MG63 (cell line): ENCODE data around the gene INTS13. TPM values are rescaled to one million over a fixed set of nuclear protein-coding genes. Genes with fewer than 3 reads are reported as not detected.
"Not testable (repeated sequence)": the region's sequence is repeated elsewhere in the genome, so short reads cannot be mapped to it uniquely, and the experiment has no call there.

Experiments used
- DNase-seq: peaks from one replicate; pipeline ENCODE4 v3.0.0-alpha.2; 2020
- H3K27me3 ChIP-seq: fragments of 250-450 bp; sonication (Bioruptor Pico); 2 replicates; pipeline ENCODE4 v1.5.1; 2020; ENCODE audit warnings: mild to moderate bottlenecking, moderate library complexity
- H3K36me3 ChIP-seq: fragments of 250-450 bp; sonication (Bioruptor Pico); 2 replicates; pipeline ENCODE4 v1.5.1; 2020; ENCODE audit warnings: mild to moderate bottlenecking, moderate library complexity
- H3K4me3 ChIP-seq: fragments of 250-450 bp; sonication (Bioruptor Pico); 2 replicates; pipeline ENCODE4 v1.5.1; 2020; ENCODE audit warnings: mild to moderate bottlenecking, moderate library complexity
- H3K9me3 ChIP-seq: fragments of 250-450 bp; sonication (Bioruptor Pico); 2 replicates; pipeline ENCODE4 v1.5.1; 2020; ENCODE audit warnings: mild to moderate bottlenecking, moderate library complexity
- total RNA-seq: library from RNA; depleted of rRNA; stranded (reverse); fragments of >200 nt; shearing (Covaris generic); gene quantifications from 2 replicates; pipeline ENCODE4 v1.2.3, GENCODE V29; 2014; ENCODE audit warnings: low replicate concordance

INTS13 gene
- total RNA-seq, 1 experiment from 2014 or later, result 87.1 TPM

DNA sequence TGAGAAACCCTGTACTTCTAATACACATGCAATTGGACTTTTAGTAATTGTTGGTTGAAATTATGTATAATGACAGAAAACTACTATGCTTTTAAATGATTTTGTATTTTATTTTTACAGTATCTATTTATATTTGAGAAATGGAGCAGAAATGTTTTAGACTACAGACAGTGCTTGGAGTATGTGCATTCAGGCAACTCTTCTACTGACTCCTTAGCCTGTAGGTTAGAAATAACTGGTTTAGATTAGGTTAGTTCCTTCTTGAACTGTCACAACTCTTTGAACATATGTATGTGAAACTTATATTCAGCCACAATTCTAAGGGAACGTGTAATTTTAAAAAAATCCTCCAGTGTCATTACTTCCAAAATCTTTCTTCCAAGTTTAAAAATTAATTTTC, 2.2 kb upstream of the INTS13 start:
- no peaks in the 10 kb centered on the region for H3K27me3 ChIP-seq
- no peak for DNase-seq
- H3K4me3 ChIP-seq, result peak overlapping the region; percentile 91
- H3K36me3 ChIP-seq, result peaks cover 12% of the 10 kb centered on the region; the same call in 1 of the 2 replicates
- H3K9me3 ChIP-seq, result peaks cover 17% of the 10 kb centered on the region; the same call in 1 of the 2 replicates

DNA sequence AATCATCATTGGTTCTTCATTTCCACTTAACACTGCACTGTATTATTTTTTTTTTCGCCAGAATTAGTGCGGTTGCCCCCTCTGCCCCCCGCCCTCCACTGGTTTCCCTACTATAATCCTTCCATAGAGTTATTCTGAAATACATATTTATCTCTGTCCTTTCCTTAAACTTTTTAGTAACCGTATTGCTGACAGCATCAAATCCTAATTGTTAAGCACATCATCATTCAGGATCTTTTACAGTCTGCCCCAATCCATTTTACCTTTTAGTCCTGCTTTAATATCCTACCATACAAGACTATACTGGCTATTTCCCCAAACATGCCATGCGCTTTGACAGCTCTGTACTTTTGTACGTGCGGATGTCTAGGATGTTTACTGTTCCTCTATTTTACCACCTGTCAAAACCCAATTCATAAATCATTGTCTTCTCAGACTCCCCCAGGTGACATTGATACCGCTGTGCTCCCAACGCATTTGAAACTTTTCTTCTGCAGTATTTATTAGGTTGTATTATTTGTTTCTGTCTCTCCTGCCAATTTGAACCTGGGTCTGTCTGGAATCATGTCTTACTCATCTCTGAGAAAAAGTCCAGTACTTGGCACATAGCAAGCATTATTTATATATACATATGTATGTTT, 1.5 kb upstream of the INTS13 start:
- Histone ChIP-seq H3K36me3 (peaks cover 16% of the 10 kb centered on the region), H3K27me3 (no peaks in the 10 kb centered on the region), H3K4me3 (peak overlapping the region; percentile 91), H3K9me3 (peaks cover 10% of the 10 kb centered on the region; the same call in 1 of the 2 replicates)
- no peak for DNase-seq

DNA sequence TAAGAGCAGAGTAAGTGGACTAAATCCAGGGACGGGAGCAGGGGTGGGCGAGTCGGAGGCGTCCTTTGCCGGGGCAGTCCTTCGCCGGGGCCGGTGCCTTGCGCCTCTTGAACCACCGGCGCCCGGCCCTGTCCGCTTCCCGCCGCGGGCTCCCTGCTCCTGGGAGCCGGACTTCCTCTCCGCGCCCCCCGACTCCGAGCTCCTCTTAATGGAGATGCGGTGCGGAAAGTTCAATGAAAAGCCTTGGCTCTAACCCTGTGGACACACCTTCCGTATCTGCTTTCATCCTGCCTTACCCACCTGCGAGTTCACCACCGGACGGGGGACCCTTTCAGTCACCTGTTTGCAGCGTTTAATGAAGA, 901 bp upstream of the INTS13 start:
- no peaks in the 10 kb centered on the region for H3K27me3 ChIP-seq
- no peak for DNase-seq
- peaks cover 4% of the 10 kb centered on the region; the same call in 1 of the 2 replicates for H3K9me3 ChIP-seq
- peaks cover 15% of the 10 kb centered on the region for H3K36me3 ChIP-seq
- H3K4me3 ChIP-seq, result peak overlapping the region; percentile 91

DNA sequence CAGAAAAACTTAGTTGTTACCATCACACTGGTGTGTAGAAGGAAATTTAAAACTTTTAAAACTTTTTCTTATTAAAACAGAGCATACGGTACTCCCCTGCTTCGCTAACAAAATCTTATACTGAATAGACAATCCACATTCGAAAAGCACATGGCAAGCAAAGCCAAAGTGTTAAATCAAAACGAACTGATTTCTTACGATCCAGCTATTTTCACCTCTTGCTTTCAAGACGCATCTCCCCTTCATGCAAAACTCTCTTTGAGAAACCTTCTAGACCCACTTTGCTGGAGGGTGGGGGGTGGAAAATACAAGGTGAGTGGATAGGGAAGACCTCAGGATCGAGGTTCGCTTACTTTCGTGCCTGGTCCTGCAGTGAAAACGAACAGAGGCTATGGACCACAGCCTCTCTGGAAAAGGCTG, 328 bp downstream of the INTS13 start:
- DNase-seq, result no peak
- peak overlapping the region; percentile 91 for H3K4me3 ChIP-seq

DNA sequence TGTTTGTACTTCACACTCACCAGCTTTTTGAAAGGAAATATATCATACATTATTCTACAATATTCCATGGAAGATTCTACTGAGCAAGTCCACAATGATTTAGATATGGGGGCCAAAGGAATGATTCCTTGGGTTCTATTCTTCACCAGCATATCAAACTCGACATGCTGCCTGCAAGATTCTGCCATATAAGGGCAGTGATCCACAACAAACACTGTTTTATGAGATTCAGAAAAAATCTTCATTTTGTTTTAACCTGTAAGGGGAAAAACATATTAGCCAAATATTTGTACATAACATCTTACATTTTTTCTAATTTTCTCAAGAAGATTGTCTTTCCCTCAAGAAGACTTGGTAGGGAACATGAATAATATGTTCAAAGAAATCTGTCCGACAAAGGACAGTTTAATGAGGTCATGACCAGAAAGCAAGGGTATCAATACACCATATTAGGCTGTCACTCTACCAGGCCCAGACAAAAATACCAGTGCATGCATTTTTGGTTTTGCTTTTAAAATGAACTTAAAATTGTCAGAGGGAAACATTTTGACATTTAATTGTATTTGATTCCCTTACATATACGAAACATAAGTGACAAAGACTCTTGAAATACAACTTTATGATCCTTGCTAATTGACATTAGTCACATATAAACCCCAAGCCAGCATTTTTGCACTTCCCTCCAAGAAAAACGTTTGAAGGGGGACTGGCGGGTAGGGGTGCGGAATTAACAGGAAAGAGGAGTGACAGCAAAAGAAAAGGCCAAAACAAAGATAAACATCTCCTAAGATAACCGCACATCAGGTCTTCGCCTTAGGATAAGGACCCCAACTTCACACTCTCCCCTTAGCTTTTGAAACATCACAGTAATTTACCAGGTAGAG, 980 bp downstream of the INTS13 start:
- DNase-seq, result peak; percentile 14
- Histone ChIP-seq H3K27me3 (no peaks in the 10 kb centered on the region), H3K36me3 (peaks cover 27% of the 10 kb centered on the region), H3K9me3 (no peaks in the 10 kb centered on the region), H3K4me3 (peak overlapping the region; percentile 91)

More for the DNA sequence above, 328 bp downstream of the INTS13 start:
- H3K27me3 ChIP-seq, result no peaks in the 10 kb centered on the region
- peaks cover 24% of the 10 kb centered on the region for H3K36me3 ChIP-seq
- no peaks in the 10 kb centered on the region for H3K9me3 ChIP-seq

DNA sequence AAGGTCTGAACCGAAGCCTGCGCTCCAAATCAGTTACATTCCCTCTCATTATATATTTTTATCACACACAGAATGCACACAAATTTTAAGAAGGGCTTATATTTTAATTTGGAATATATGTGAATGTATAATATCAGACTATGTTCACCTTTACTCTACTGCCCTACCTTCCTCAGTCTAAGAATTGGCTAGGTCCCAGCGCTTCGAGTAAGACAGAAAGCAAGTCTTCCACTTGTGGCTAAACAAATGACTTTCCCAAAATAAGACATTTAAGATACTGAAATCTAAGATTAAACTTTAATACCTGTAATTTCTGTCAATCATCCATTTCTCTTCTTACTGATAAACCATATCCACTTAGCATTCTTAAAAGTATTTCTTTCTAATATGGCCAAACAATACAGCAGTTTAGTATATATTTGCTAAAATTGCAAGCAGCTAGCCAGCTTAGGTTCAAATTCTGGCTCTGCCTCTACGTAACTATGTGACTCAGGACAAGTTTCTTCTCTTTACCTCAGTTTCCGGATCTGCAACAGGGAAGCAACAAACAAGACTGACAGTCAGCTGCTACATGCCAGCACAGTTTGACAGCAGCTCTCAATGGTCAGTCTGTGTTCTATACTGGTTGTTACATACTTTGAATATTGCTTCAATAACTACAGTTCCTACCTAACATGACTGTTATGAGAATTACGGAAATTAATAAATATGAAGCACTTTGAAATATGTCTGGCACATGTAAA, 2.0 kb downstream of the INTS13 start:
- H3K27me3 ChIP-seq, result no peaks in the 10 kb centered on the region
- no peak for DNase-seq
- H3K4me3 ChIP-seq, result peak overlapping the region; percentile 91
- H3K9me3 ChIP-seq, result no peaks in the 10 kb centered on the region
- H3K36me3 ChIP-seq, result peaks cover 30% of the 10 kb centered on the region

DNA sequence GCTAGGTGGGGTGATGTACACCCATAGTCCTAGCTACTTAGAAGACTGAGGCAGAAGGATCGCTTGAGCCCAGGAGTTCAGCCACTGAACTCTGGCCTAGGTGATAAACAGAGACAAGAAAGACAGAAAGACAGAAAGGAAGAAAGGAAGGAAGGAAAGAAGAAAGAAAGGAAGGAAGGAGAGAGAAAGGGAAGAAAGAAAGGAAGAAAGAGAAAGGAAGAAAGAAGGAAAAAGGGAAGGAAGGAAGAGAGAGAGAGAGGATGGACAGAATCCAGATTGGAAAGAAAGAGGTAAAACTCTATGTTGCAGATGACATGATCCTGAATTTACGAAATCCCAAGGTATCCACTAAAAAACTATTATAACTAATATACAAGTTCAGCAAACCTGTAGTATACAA, 8.2 kb downstream of the INTS13 start:
- no peak for DNase-seq
- Histone ChIP-seq H3K9me3 (no peaks in the 10 kb centered on the region), H3K4me3 (no peak overlapping the region), H3K36me3 (peaks cover 67% of the 10 kb centered on the region), H3K27me3 (no peaks in the 10 kb centered on the region)

DNA sequence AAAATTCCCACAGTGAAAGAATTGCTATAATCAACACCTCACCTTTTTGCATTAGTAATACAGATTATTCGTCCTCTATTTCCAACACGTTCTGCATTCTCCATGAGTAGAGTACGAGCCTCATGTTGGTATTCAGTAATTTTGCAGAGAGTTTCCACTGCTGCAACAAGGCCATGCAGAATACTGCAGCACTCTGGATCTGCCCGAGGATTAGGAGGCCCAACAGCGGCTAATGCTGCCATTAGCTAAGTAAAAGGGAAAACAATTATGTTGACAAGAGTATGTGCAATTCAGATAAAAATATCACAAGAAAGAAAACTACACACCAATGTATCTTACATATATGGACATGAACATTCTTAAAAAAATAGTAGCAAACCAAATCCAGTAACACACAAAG, 9.1 kb downstream of the INTS13 start:
- Histone ChIP-seq H3K9me3 (no peaks in the 10 kb centered on the region), H3K4me3 (no peak overlapping the region), H3K27me3 (no peaks in the 10 kb centered on the region), H3K36me3 (peaks cover 71% of the 10 kb centered on the region)
- DNase-seq, result no peak

DNA sequence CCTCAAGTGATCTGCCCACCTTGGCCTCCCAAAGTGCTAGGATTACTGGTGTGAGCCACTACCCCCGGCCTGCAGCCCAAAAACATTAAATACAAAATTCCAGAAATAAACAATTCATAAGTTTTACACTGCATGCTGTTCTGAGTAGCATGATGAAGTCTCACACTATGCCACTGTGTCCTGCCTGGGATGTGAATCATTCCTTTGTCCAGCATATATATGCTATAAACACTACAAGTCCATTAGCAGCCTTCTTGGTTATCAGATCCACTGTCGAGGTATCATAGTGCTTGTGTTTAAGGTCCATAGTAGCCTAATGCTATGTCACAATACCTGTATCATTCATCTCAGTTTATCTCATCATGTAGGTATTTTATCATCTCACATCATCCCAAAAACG, 15.9 kb downstream of the INTS13 start:
- DNase-seq, result no peak
- Histone ChIP-seq H3K4me3 (no peak overlapping the region), H3K9me3 (no peaks in the 10 kb centered on the region), H3K36me3 (peaks cover 44% of the 10 kb centered on the region), H3K27me3 (no peaks in the 10 kb centered on the region)

DNA sequence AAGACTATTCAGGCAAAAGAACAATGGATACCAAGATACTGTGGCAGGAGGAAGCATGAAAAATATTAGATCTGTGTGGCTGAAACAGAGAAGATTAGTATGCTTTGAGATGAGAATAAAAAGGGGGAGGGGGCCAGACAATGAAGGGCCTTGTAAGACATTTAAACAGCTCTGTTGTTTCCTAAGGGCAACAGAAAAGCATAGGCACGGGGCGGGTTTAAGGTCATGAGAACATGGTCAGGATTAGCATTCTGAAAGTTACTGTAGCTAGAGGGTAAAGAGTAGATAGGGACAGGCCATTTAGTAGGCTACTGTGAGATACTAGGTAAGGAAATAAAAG, 18.6 kb downstream of the INTS13 start:
- no peak overlapping the region for H3K4me3 ChIP-seq
- H3K36me3 ChIP-seq, result peaks cover 47% of the 10 kb centered on the region
- no peaks in the 10 kb centered on the region for H3K27me3 ChIP-seq
- no peaks in the 10 kb centered on the region for H3K9me3 ChIP-seq
- DNase-seq, result no peak

DNA sequence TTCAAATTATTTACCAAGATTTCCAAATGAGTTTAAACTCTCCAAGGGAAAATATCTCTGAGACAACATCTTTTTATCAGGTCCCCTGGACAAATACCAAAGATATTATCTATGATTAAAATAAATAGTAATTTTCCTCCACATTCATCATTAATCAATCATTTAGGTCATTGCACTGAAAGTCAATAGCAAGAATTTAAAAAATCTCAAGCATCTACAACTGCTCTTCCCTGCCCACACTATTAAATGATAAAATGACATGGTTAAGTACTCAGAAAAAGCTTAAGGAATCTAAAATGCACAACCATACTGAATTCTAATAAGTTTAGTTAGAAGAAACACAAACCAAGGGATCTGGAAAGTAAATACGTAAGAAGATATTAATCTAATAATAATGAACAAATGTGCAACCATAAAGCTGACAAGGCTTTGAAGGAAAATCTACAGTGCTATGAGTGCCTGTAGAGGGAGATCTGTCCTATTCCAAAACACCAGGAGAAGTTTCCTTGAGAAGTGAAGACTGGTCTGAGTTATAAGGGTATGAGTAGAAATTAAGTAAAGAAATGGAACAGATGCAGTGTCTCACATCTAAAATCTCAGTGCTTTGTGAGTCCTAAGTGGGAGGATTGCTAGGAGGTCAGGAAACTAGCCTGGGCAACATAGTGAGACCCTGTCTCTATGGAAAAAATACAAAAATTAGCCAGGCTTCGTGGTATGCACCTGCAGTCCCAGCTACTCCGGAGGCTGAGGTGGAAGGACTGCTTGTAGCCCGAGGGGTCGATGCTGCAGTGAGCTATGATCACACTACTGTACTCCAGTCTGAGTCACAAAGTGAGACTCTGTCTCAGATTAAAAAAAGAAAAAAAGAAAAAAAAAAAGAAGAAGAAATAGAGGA, 19.2 kb downstream of the INTS13 start:
- DNase-seq, result no peak
- Histone ChIP-seq H3K27me3 (no peaks in the 10 kb centered on the region), H3K9me3 (no peaks in the 10 kb centered on the region), H3K36me3 (peaks cover 41% of the 10 kb centered on the region), H3K4me3 (no peak overlapping the region)

DNA sequence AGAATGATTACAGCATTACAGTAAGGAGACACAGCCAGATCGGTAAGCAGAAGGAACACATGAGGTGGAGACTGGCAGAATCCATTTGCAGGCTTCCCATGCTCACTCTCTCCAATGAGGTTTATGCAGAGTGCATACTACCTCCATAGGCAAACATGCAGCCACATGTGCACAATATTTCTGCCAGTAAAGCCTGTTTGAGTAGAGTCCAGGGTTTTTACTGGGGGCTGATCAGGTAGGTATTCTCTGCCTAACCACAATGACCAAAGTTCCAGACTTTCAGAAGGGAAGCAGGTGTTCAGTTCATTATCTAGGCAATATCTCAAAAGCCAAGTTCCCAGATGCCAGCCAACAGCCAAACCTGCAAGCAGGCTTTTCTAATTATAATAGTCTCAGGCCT, 31.1 kb downstream of the INTS13 start:
- Histone ChIP-seq H3K27me3 (no peaks in the 10 kb centered on the region), H3K4me3 (no peak overlapping the region), H3K9me3 (0 out of 2 replicates have a peak, but pooled peaks cover 3% of the 10 kb centered on the region), H3K36me3 (peaks cover 77% of the 10 kb centered on the region)
- DNase-seq, result no peak

DNA sequence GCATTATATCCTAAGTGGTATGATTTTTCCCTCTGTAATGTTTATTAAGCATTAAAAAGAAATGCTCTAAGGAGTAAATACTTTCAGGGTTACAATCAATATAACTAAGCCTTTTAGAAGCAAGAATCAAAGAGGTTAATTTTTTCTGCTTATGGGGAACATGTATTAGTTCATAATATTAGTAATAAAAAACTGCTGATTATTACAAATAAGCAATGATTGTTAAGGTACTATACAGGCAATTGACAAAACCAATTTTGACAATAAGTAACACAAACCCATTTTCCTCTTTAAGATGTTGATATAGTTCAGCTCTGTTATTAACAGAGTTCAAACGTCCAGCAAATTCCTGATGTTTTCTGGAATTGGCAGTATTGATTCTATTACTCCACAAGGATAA, 31.8 kb downstream of the INTS13 start:
- DNase-seq, result no peak
- Histone ChIP-seq H3K4me3 (no peak overlapping the region), H3K9me3 (0 out of 2 replicates have a peak, but pooled peaks cover 3% of the 10 kb centered on the region), H3K27me3 (no peaks in the 10 kb centered on the region), H3K36me3 (peaks cover 75% of the 10 kb centered on the region)

DNA sequence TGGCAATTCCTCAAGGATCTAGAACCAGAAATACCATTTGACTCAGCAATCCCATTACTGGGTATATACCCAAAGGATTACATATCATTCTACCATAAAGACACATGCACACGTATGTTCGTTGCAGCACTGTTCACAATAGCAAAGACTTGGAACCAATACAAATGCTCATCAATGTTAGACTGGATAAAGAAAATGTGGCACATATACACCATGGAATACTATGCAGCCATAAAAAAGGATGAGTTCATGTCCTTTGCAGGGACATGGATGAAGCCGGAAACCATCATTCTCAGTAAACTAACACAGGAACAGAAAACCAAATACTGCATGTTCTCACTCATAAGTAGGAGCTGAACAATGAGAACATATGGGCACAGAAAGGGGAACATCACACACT, 34.4 kb downstream of the INTS13 start:
- not testable (repeated sequence) for H3K27me3 ChIP-seq, H3K4me3 ChIP-seq, H3K9me3 ChIP-seq, DNase-seq
- peaks cover 82% of the 10 kb centered on the region for H3K36me3 ChIP-seq

DNA sequence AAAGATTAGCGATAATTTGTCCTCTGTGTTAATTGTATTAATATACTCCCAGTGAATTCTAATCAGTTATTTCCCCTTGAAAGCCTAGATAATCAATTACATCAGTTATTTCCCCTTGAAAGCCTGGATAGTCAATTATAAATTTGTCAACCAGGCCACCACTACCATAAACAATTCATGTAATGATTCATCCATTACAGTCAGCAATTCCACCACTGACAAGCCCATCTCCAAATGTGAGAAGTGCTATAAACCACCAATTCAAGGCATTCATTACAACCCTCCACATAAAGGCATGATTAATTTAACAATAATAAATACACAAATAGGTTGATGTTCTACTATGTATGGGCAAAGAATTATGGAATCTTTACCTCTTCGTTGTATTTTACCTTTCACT, 40.9 kb downstream of the INTS13 start:
- peaks cover 47% of the 10 kb centered on the region for H3K36me3 ChIP-seq
- 0 out of 2 replicates have a peak, but pooled peaks cover 3% of the 10 kb centered on the region for H3K9me3 ChIP-seq
- no peak overlapping the region for H3K4me3 ChIP-seq
- DNase-seq, result no peak
- no peaks in the 10 kb centered on the region for H3K27me3 ChIP-seq

DNA sequence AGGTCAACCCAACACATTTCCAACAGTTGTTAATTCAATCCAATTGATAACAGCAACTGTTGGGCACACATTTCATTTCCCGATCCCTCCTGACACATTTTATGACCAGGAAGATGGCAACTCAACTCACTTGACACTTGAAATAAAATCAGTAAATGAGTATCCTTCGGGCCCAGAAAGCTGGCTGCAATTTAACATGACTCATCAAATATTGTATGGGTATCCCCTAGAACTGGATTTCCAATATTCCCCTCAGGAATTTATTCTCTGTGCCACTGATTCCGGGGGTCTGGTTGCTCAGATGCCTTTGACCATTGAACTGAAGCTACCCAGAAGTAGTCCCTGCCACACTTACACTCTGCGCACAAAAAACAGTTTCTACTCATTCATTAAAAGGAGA, 42.1 kb downstream of the INTS13 start:
- 0 out of 2 replicates have a peak, but pooled peaks cover 2% of the 10 kb centered on the region for H3K9me3 ChIP-seq
- peaks cover 38% of the 10 kb centered on the region for H3K36me3 ChIP-seq

More for the DNA sequence above, 42.1 kb downstream of the INTS13 start:
- DNase-seq, result no peak
- Histone ChIP-seq H3K27me3 (no peaks in the 10 kb centered on the region), H3K4me3 (no peak overlapping the region)
